HepG2 (cell line): ENCODE measurements around the gene ZNF783. TPM values are rescaled to one million over a fixed set of nuclear protein-coding genes. Genes with fewer than 3 reads are reported as not detected.
A peak's percentile ranks its signal among the peaks of the same experiment; 100 is the strongest.

Experiments used
- ATF4 ChIP-seq, 2 experiments: fragments of 450-650 bp in 1 of 2; sonication (generic) in 1 of 2; formaldehyde crosslinking; IDR thresholded peaks; 2 replicates each; pipeline versions ENCODE4 v1.5.0 to v1.8.0; 2020 to 2022; ENCODE audit warnings: mild to moderate bottlenecking in 1 of 2, missing genetic modification reagents in 1 of 2
- CENPX ChIP-seq: sonication (generic); formaldehyde crosslinking; IDR thresholded peaks from 2 replicates; pipeline ENCODE4 v1.9.0; 2021; ENCODE audit warnings: mild to moderate bottlenecking, missing genetic modification reagents, moderate library complexity
- CHCHD3 ChIP-seq: sonication (generic); formaldehyde crosslinking; IDR thresholded peaks from 2 replicates; pipeline ENCODE4 v1.8.0; 2022; ENCODE audit warnings: mild to moderate bottlenecking, missing genetic modification reagents, moderate library complexity
- CSRNP2 ChIP-seq: sonication (generic); formaldehyde crosslinking; conservative IDR thresholded peaks from 2 replicates; pipeline ENCODE4 v1.8.0; 2022; ENCODE audit warnings: low read depth, missing genetic modification reagents
- EZH2 ChIP-seq: conservative IDR thresholded peaks from 2 replicates; pipeline ENCODE4 v1.6.1; 2012; ENCODE audit warnings: mild to moderate bottlenecking, low read depth, low read length, moderate library complexity
- FOSL1 ChIP-seq: sonication (generic); formaldehyde crosslinking; IDR thresholded peaks from 2 replicates; pipeline ENCODE4 v1.9.0; 2021; ENCODE audit warnings: missing genetic modification reagents, borderline replicate concordance
- KDM2A ChIP-seq: sonication (generic); formaldehyde crosslinking; IDR thresholded peaks from 2 replicates; pipeline ENCODE4 v1.4.0; 2020; ENCODE audit warnings: low read depth, missing genetic modification reagents, borderline replicate concordance
- MXD4 ChIP-seq: IDR thresholded peaks from 2 replicates; pipeline ENCODE4 v1.6.1; 2016; ENCODE audit warnings: mild to moderate bottlenecking, missing biosample characterization, missing genetic modification reagents
- SMAD9 ChIP-seq: sonication (generic); formaldehyde crosslinking; IDR thresholded peaks from 2 replicates; pipeline ENCODE4 v1.5.1; 2020; ENCODE audit warnings: mild to moderate bottlenecking, missing genetic modification reagents
- TAF15 ChIP-seq: fragments of 200-400 bp; formaldehyde crosslinking; IDR thresholded peaks from one replicate; pipeline ENCODE4 v1.6.1; 2018; ENCODE audit warnings: mild to moderate bottlenecking, low read depth, low read length; ENCODE audit not compliant: poor library complexity, severe bottlenecking
- ZGPAT ChIP-seq: IDR thresholded peaks from 2 replicates; pipeline ENCODE4 v1.6.1; 2016; ENCODE audit warnings: mild to moderate bottlenecking
- ZMAT5 ChIP-seq: sonication (generic); formaldehyde crosslinking; IDR thresholded peaks from 2 replicates; pipeline ENCODE4 v1.5.0; 2020; ENCODE audit warnings: mild to moderate bottlenecking, low read depth, missing genetic modification reagents, borderline replicate concordance
- ZNF224 ChIP-seq: sonication (generic); formaldehyde crosslinking; IDR thresholded peaks from 2 replicates; pipeline ENCODE4 v1.5.0; 2020; ENCODE audit warnings: mild to moderate bottlenecking, missing genetic modification reagents
- ZNF281 ChIP-seq: sonication (generic); formaldehyde crosslinking; IDR thresholded peaks from 2 replicates; pipeline ENCODE4 v1.4.0; 2020; ENCODE audit warnings: missing genetic modification reagents, borderline replicate concordance
- ZNF512B ChIP-seq: sonication (generic); formaldehyde crosslinking; IDR thresholded peaks from 2 replicates; pipeline ENCODE4 v1.5.1; 2020; ENCODE audit warnings: missing genetic modification reagents, mild to moderate bottlenecking, borderline replicate concordance
- ZNF776 ChIP-seq: sonication (generic); formaldehyde crosslinking; IDR thresholded peaks from 2 replicates; pipeline ENCODE4 v1.4.0; 2020; ENCODE audit warnings: mild to moderate bottlenecking, missing genetic modification reagents
- polyA plus RNA-seq, 8 experiments: library from polyadenylated mRNA; depleted of rRNA in 3 of 8; stranded (reverse) in 7 of 8; unstranded in 1 of 8; fragments of >200 nt; fragmentation: Illumina TruSeq in 4 of 8; extraction: Trizol in 4 of 8; gene quantifications; 2 replicates each; pipeline versions ENCODE4 v1.2.1 to v1.2.3, GENCODE V29; 2011 to 2016; ENCODE audit warnings: low read depth in 4 of 8, missing spikeins in 1 of 8, mixed read lengths in 1 of 8; ENCODE audit not compliant: insufficient read depth in 1 of 8
- total RNA-seq, 5 experiments: library from RNA; depleted of rRNA; stranded (reverse); fragments of >200 nt; fragmentation: Illumina TruSeq; extraction: Trizol; gene quantifications; 2 replicates each; pipeline ENCODE4 v1.2.3, GENCODE V29; 2016; ENCODE audit warnings: low read depth in 1 of 5

ZNF783 gene
- total and polyA plus RNA-seq, 2 of the 13 experiments (the other 11 are each of a cell fraction or from before 2014, with no cell fraction given), result 4.1 to 5.2 TPM

DNA sequence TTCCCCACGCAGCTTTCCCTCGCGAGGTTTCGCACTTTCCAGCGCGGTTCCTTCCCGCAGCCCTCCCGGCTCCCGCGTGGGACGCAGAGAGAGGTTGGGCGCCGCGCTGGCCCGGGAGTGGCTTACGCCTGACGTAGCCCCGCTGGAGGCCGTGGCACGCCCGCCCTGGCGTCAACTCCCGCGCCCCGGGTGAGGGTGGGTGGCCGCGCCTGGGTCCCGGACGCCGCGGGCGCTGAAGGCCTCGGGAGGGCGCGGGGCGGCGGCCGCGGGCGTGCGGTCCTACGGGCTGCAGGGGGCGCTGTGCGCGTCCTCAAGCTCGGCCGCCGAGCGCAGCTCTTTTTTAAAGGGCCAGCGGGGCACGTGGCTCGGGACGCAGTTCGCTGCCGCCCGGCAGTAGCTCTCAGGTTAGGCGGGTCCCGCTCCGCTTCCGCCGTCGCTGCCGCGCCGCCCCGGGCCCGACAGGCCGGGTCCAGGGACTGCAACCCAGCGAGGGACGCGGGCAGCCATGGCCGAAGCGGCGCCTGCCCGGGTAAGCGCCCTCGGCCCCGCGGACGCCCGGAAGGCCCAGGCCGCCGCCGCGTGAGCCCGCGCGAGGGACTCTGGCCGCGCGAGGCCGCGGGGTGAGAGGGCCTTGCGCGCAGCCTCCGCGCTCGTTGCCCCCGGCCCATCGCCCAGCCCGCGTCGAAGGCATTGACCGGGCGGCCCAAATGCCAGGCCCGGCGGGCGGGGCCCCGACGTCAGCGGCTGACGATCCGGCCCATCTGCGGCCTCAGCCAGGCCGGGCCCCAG, at the start of gene ZNF783 (continued):
- TF ChIP-seq ZNF281 (CRISPR knock-in tag) (peak; percentile 19; the same call in 1 of the 2 replicates), CHCHD3 (CRISPR knock-in tag) (no peak), EZH2 (no peak), MXD4 (CRISPR knock-in tag) (peak; percentile 82; the same call in 1 of the 2 replicates), ZGPAT (CRISPR knock-in tag) (0 out of 2 replicates have a peak, but pooled peaks have one; percentile 41), ATF4 (CRISPR knock-in tag; IDR thresholded peaks at IDR 0.05) (peak in 1 of 2 experiments; percentile 47; a peak in 2 of 4 replicates), KDM2A (CRISPR knock-in tag) (peak; percentile 86), CSRNP2 (0 out of 2 replicates have a peak, but pooled peaks have one; percentile 91), SMAD9 (CRISPR knock-in tag) (no peak), TAF15 (no peak), CENPX (CRISPR knock-in tag) (no peak), ZNF224 (0 out of 2 replicates have a peak, but pooled peaks have one; percentile 53), ZNF512B (CRISPR knock-in tag) (no peak), FOSL1 (CRISPR knock-in tag) (no peak), ZNF776 (CRISPR knock-in tag) (peak; percentile 95; the same call in 1 of the 2 replicates), ZMAT5 (CRISPR knock-in tag) (no peak; the same call in 1 of the 2 replicates)
